Heart right ventricle (tissue), 16 donors: ENCODE data around the gene GALE. TPM values are rescaled to one million over a fixed set of nuclear protein-coding genes. Genes with fewer than 3 reads are reported as not detected.

ENCODE experiments used
- ATAC-seq, 8 donors: fragments of 200-7000 bp; cut with Tn5 transposase; one replicate each; pipeline ENCODE4 v1.9.1; 2020; ENCODE audit warnings: mild to moderate bottlenecking in 8 of 8, moderate library complexity in 8 of 8, moderate number of reproducible peaks in 1 of 8
- DNase-seq, 2 donors: peaks; one replicate each; pipeline ENCODE4 v3.0.0-alpha.2; 2020
- H3K27ac ChIP-seq, 10 donors: fragments of 200-600 bp; sonication (generic) in 2 of 10; one replicate each; pipeline versions ENCODE4 v1.5.0 to v1.8.0; 2020 to 2022; ENCODE audit warnings: mild to moderate bottlenecking in 3 of 10
- H3K27me3 ChIP-seq, 7 donors: fragments of 200-600 bp; one replicate each; pipeline ENCODE4 v1.8.0; 2021 to 2022; ENCODE audit warnings: mild to moderate bottlenecking in 2 of 7
- H3K36me3 ChIP-seq, 9 donors: fragments of 200-600 bp; sonication (generic) in 1 of 9; one replicate each; pipeline versions ENCODE4 v1.5.0 to v1.8.0; 2020 to 2022; ENCODE audit warnings: mild to moderate bottlenecking in 2 of 9
- H3K4me1 ChIP-seq, 9 donors: fragments of 200-600 bp; sonication (generic) in 1 of 9; one replicate each; pipeline versions ENCODE4 v1.5.0 to v1.8.0; 2020 to 2022; ENCODE audit warnings: mild to moderate bottlenecking in 4 of 9
- H3K4me3 ChIP-seq, 10 donors: fragments of 200-600 bp; sonication (generic) in 2 of 10; one replicate each; pipeline versions ENCODE4 v1.5.0 to v1.8.0; 2020 to 2022; ENCODE audit warnings: mild to moderate bottlenecking in 7 of 10, moderate library complexity in 2 of 10
- H3K9me3 ChIP-seq, 11 donors: fragments of 200-600 bp in 10 of 11; sonication (generic) in 2 of 11; one replicate each; pipeline versions ENCODE4 v1.5.0 to v1.8.0; 2013 to 2022; ENCODE audit warnings: mild to moderate bottlenecking in 2 of 11, control low read depth in 1 of 11, moderate library complexity in 1 of 11
- CTCF ChIP-seq, 9 donors: fragments of 200-600 bp; sonication (generic) in 2 of 9; IDR thresholded peaks; one replicate each; pipeline versions ENCODE4 v1.5.0 to v1.8.0; 2021 to 2022; ENCODE audit warnings: antibody characterized with exemption in 9 of 9, mild to moderate bottlenecking in 5 of 9, moderate library complexity in 1 of 9
- WGBS, 2 donors: extraction: QIAGEN DNeasy Blood & Tissue Kit; methylation state at CpG; one replicate each; pipeline ENCODE4 v1.1.7; 2013; ENCODE audit warnings: inconsistent platforms in 1 of 2; 5-methylcytosine and 5-hydroxymethylcytosine counted together
- intact Hi-C, 10 donors: fragments of 100-400 bp; cut with DNase I; formaldehyde crosslinking; loops; one replicate each; pipeline versions ENCODE4 v1.11.1 to v1.14.2; 2022
- polyA plus RNA-seq, 2 donors: library from polyadenylated mRNA; stranded (reverse); fragments of 200-250 nt; gene quantifications; one replicate each; pipeline ENCODE4 v1.2.3, GENCODE V29; 2013
- total RNA-seq, 10 donors: library from RNA; stranded (reverse); fragmentation: NEBNext Ultra II Directional in 3 of 10; extraction: Animal tissue kit (Norgen Biotek cat#: 25700) in 3 of 10; gene quantifications; one replicate each; pipeline versions ENCODE4 v1.2.1 to v1.2.4, GENCODE V29; 2021 to 2023
- donor health status: Arrhythmogenic right ventricular cardiomyopathy.
- donor health status: ischemic (EF 13 %, LVEDD 7.1; RV severe dilation, severe dysfunction).
- donor health status: healthy with polysubstance abuse.
- donor health status: DM: no; HTN: yes; CAD: no.
- donor health status: DM: no; HTN: no; CAD: no.
- donor health status: ischemic (EF 25% LVEDD 6.9; RV normal size, moderate dysfunction).
- donor health status: ischemic (EF 25% LVEDD 5.7; RV mildly dilated, moderate dysfunction).
- donor health status: healthy.
- donor health status: DM: yes; HTN: yes; CAD: no.
- donor health status: Ischemic cardiomyopathy.
- donor health status: ischemic (EF 35%, LVEDD 5.7; RV mildly dilated, moderate dysfunction).
- donor health status: nonischemic (EF 11% LVEDD 7.7; RV severe dilation, severe dysfunction).
- donor health status: DM: yes; HTN: yes; CAD: no.
- donor health status: PGD.
- donor health status: ischemic (EF 29% LVEDD 5.4; RV normal size, mild dysfunction).
- donor health status: nonischemic (EF 23%, LVEDD 6.1; RV moderate dilation, normal function).

Gene GALE
- total and polyA plus RNA-seq, 12 donors, result 5.3 to 22.2 (median 8.3) TPM

GRCh38 chr1:23752909-23753308 is 47.6 kb downstream of the GALE start:
- intact Hi-C loops, result no loop called here
- Histone ChIP-seq H3K27ac (peak overlapping the region in 1 of 10 donors; percentile 7), H3K27me3 (no peaks in the 10 kb centered on the region), H3K9me3 (no peaks in the 10 kb centered on the region), H3K4me1 (peaks cover 4 to 37% (median 14%) of the 10 kb centered on the region in 9 donors), H3K36me3 (peaks cover 0 to 93% (median 78%) of the 10 kb centered on the region in 9 donors), H3K4me3 (no peak overlapping the region)
- no peak for DNase-seq
- 85 to 90% methylated on average over 1 of the region's 1 CpG for WGBS, 2 donors
- no peak for ATAC-seq
- TF ChIP-seq CTCF (IDR thresholded peaks at IDR 0.05), result no peak

GRCh38 chr1:23751815-23752200 is 48.7 kb downstream of the GALE start:
- Histone ChIP-seq H3K36me3 (peaks cover 0 to 90% (median 67%) of the 10 kb centered on the region in 9 donors), H3K4me3 (no peak overlapping the region), H3K27me3 (no peaks in the 10 kb centered on the region), H3K4me1 (peaks cover 4 to 42% (median 15%) of the 10 kb centered on the region in 9 donors), H3K9me3 (no peaks in the 10 kb centered on the region), H3K27ac (no peak overlapping the region)
- ATAC-seq (no peak), DNase-seq (no peak)
- 75 to 76% methylated on average over 4 of the region's 4 CpGs for WGBS, 2 donors
- intact Hi-C loops, result no loop called here
- no peak for TF ChIP-seq CTCF (IDR thresholded peaks at IDR 0.05)

GRCh38 chr1:23751050-23751814 is 49.3 kb downstream of the GALE start:
- Histone ChIP-seq H3K4me3 (no peak overlapping the region), H3K27ac (no peak overlapping the region), H3K27me3 (no peaks in the 10 kb centered on the region), H3K36me3 (peaks cover 0 to 90% (median 62%) of the 10 kb centered on the region in 9 donors), H3K4me1 (peaks cover 4 to 48% (median 16%) of the 10 kb centered on the region in 9 donors), H3K9me3 (no peaks in the 10 kb centered on the region)
- ATAC-seq (peak in 4 of 8 donors; percentile 56 to 72 (median 62)), DNase-seq (no peak)
- intact Hi-C loops, result no loop called here
- TF ChIP-seq CTCF (IDR thresholded peaks at IDR 0.05), result peak in 8 of 9 donors; percentile 39 to 67 (median 59)
- WGBS, 2 donors, result 52 to 53% methylated on average over 11 of the region's 11 CpGs

- intact Hi-C loops, result loop anchor here in 4 of 10 donors (10.0 kb wide), 2 partner anchors 53 to 193 kb away; partner anchors contain the start of genes ID3 (in 2 of the 4) and RPL11 (in 2 of the 4)
- Histone ChIP-seq H3K27ac (no peak overlapping the region), H3K36me3 (peaks cover 0 to 66% (median 31%) of the 10 kb centered on the region in 9 donors), H3K4me1 (peaks cover 8 to 53% (median 39%) of the 10 kb centered on the region in 9 donors), H3K4me3 (no peak overlapping the region), H3K9me3 (no peaks in the 10 kb centered on the region), H3K27me3 (no peaks in the 10 kb centered on the region)
- 69 to 72% methylated on average over 3 of the region's 3 CpGs for WGBS, 2 donors
- ATAC-seq (no peak), DNase-seq (no peak)
- no peak for TF ChIP-seq CTCF (IDR thresholded peaks at IDR 0.05)
These were observed 52.5 kb downstream of the GALE start for GRCh38 chr1:23748016-23748415.

Other genes starting within 250 kb of the GALE start
- 100 to 1,000 TPM in 3 of 10 donors, 10 to 100 TPM in 7; 44.7 to 148 (median 83.4) TPM for gene ID3, start 241.3 kb downstream of the GALE start, total RNA-seq
- gene ID3, start 241.3 kb downstream of the GALE start, polyA plus RNA-seq, result 100 to 1,000 TPM in 1 of 2 donors, 10 to 100 TPM in 1; 73.6 to 217 TPM
- gene RPL11, start 108.9 kb downstream of the GALE start, total RNA-seq, result 100 to 1,000 TPM; 577 to 756 (median 612) TPM
- gene RPL11, start 108.9 kb downstream of the GALE start, polyA plus RNA-seq, result 1,000 to 10,000 TPM; 1,463 to 2,166 TPM
- 10 to 100 TPM; 28.3 to 39.0 (median 34.3) TPM for gene ELOA, start 57.3 kb downstream of the GALE start, total RNA-seq
- 10 to 100 TPM; 11.2 to 14.9 TPM for gene ELOA, start 57.3 kb downstream of the GALE start, polyA plus RNA-seq
- 10 to 100 TPM; 37.6 to 52.8 (median 43.3) TPM for gene PITHD1, start 22.3 kb downstream of the GALE start, total RNA-seq
- 10 to 100 TPM; 25.3 to 71.7 TPM for gene PITHD1, start 22.3 kb downstream of the GALE start, polyA plus RNA-seq
- 10 to 100 TPM; 22.0 to 31.9 (median 27.0) TPM for gene LYPLA2, start 9.6 kb downstream of the GALE start, total RNA-seq
- gene LYPLA2, start 9.6 kb downstream of the GALE start, polyA plus RNA-seq, result 10 to 100 TPM; 25.8 to 54.5 TPM
- 10 to 100 TPM; 27.8 to 44.3 (median 40.1) TPM for gene HMGCL, start 24.7 kb upstream of the GALE start, total RNA-seq
- 10 to 100 TPM; 25.7 to 26.9 TPM for gene HMGCL, start 24.7 kb upstream of the GALE start, polyA plus RNA-seq
- gene FUCA1, start 67.5 kb upstream of the GALE start, total RNA-seq, result 10 to 100 TPM; 10.6 to 34.0 (median 15.1) TPM
- gene FUCA1, start 67.5 kb upstream of the GALE start, polyA plus RNA-seq, result 10 to 100 TPM; 11.2 to 13.3 TPM
- under 1 TPM in 1 of 10 donors, not detected in 9; 0.19 TPM for gene CNR2, start 112.6 kb upstream of the GALE start, total RNA-seq
- gene CNR2, start 112.6 kb upstream of the GALE start, polyA plus RNA-seq, result under 1 TPM in 1 of 2 donors, not detected in 1; 0.01 TPM
- 100 to 1,000 TPM in 5 of 10 donors, 10 to 100 TPM in 5; 65.1 to 129 (median 93.8) TPM for gene PNRC2, start 159.1 kb upstream of the GALE start, total RNA-seq
- 10 to 100 TPM; 58.4 to 60.6 TPM for gene PNRC2, start 159.1 kb upstream of the GALE start, polyA plus RNA-seq
- 10 to 100 TPM; 40.7 to 65.8 (median 52.8) TPM for gene SRSF10, start 179.6 kb upstream of the GALE start, total RNA-seq
- gene SRSF10, start 179.6 kb upstream of the GALE start, polyA plus RNA-seq, result 10 to 100 TPM; 32.9 to 70.2 TPM